Smooth muscle cell (in vitro differentiated cells): ENCODE measurements around the gene HAO1. TPM values are rescaled to one million over a fixed set of nuclear protein-coding genes. Genes with fewer than 3 reads are reported as not detected.

ENCODE experiments used
- DNase-seq: peaks from one replicate; lab custom pipeline; 2025; ENCODE audit not compliant: unreplicated experiment; lab: John Stamatoyannopoulos, UW
- H2AFZ ChIP-seq: fragments of 200-600 bp; sonication (generic); 2 replicates; pipeline ENCODE4 v1.6.0; 2016; ENCODE audit warnings: antibody characterized with exemption, low read depth, mild to moderate bottlenecking
- H3F3A ChIP-seq: fragments of 200-600 bp; sonication (generic); 2 replicates; pipeline ENCODE4 v1.6.0; 2017; ENCODE audit warnings: antibody characterized with exemption, low read depth
- H3K27ac ChIP-seq: fragments of 200-600 bp; sonication (generic); 2 replicates; pipeline ENCODE4 v1.5.1; 2016; ENCODE audit warnings: low read depth, mild to moderate bottlenecking
- H3K27me3 ChIP-seq: fragments of 200-600 bp; sonication (generic); 2 replicates; pipeline ENCODE4 v1.6.1; 2016; ENCODE audit warnings: low read depth, mild to moderate bottlenecking
- H3K36me3 ChIP-seq: fragments of 200-600 bp; sonication (generic); 2 replicates; pipeline ENCODE4 v1.5.1; 2016; ENCODE audit warnings: low read depth
- H3K4me1 ChIP-seq: fragments of 200-600 bp; sonication (generic); 2 replicates; pipeline ENCODE4 v1.5.1; 2016; ENCODE audit warnings: low read depth
- H3K4me2 ChIP-seq: fragments of 200-600 bp; sonication (generic); 2 replicates; pipeline ENCODE4 v1.6.0; 2016; ENCODE audit warnings: mild to moderate bottlenecking
- H3K4me3 ChIP-seq: fragments of 200-600 bp; sonication (generic); 2 replicates; pipeline ENCODE4 v1.5.1; 2016; ENCODE audit warnings: mild to moderate bottlenecking
- H3K79me2 ChIP-seq: fragments of 200-600 bp; sonication (generic); 2 replicates; pipeline ENCODE4 v1.6.0; 2016; ENCODE audit warnings: low read depth, mild to moderate bottlenecking
- H3K9ac ChIP-seq: fragments of 200-600 bp; sonication (generic); 2 replicates; pipeline ENCODE4 v1.6.0; 2016; ENCODE audit warnings: low read depth
- H3K9me3 ChIP-seq: fragments of 200-600 bp; sonication (generic); replicated peaks from 2 replicates; pipeline ENCODE4 v1.5.1; 2016; ENCODE audit warnings: low read depth
- H4K20me1 ChIP-seq: fragments of 200-600 bp; sonication (generic); 2 replicates; pipeline ENCODE4 v1.6.0; 2016; ENCODE audit warnings: low read depth
- WGBS: methylation state at CpG from one replicate; pipeline ENCODE4 v1.1.7; 2016; ENCODE audit warnings: low lambda C conversion rate; 5-methylcytosine and 5-hydroxymethylcytosine counted together
- polyA plus RNA-seq: library from polyadenylated mRNA; unstranded; fragments of >200 nt; fragmentation: Nextera tagmentation; extraction: Ambion mirVana; gene quantifications from 2 replicates; pipeline ENCODE4 v1.2.1, GENCODE V29; 2016
- total RNA-seq: library from RNA; depleted of rRNA; stranded (reverse); fragments of >200 nt; gene quantifications from 2 replicates; pipeline ENCODE4 v1.2.3, GENCODE V29; 2014
- TF ChIP-seq, protein P1 (sequence below): fragments of 200-600 bp; sonication (generic); IDR thresholded peaks from 2 replicates; pipeline ENCODE4 v1.5.1; 2017; ENCODE audit warnings: borderline replicate concordance, mild to moderate bottlenecking, antibody characterized with exemption; ENCODE audit not compliant: insufficient read depth, poor library complexity, severe bottlenecking

HAO1 gene
- total and polyA plus RNA-seq, 2 experiments from 2014 or later: not detected

DNA sequence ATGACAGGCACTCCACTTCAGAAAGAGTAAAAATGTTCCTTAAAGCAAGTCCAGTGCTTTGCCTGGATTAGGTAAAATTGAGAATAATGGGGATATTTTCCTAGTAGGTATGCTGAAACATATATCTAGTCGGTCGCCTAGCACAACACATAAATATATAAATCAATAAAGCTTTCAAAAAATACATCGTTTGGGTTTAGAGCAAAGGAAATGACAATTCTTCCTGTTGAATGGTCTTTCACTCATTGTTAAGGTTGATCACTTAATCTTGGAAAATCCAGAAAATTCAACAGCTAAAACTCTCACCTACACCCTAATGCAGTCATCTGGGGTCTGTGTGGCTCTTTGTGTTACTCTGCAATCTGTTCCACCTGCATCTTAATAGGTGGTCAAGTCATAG is 13.9 kb downstream of the HAO1 start:
- 80% methylated on average over 3 of the region's 3 CpGs for WGBS
- H3K36me3 ChIP-seq: no peaks in the 10 kb centered on the region
- H3K9ac ChIP-seq: no peak overlapping the region
- no peak overlapping the region for H3K4me3 ChIP-seq
- TF ChIP-seq, protein P1, sequence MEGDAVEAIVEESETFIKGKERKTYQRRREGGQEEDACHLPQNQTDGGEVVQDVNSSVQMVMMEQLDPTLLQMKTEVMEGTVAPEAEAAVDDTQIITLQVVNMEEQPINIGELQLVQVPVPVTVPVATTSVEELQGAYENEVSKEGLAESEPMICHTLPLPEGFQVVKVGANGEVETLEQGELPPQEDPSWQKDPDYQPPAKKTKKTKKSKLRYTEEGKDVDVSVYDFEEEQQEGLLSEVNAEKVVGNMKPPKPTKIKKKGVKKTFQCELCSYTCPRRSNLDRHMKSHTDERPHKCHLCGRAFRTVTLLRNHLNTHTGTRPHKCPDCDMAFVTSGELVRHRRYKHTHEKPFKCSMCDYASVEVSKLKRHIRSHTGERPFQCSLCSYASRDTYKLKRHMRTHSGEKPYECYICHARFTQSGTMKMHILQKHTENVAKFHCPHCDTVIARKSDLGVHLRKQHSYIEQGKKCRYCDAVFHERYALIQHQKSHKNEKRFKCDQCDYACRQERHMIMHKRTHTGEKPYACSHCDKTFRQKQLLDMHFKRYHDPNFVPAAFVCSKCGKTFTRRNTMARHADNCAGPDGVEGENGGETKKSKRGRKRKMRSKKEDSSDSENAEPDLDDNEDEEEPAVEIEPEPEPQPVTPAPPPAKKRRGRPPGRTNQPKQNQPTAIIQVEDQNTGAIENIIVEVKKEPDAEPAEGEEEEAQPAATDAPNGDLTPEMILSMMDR: no peak
- H3K79me2 ChIP-seq: no peaks in the 10 kb centered on the region
- H3K4me2 ChIP-seq: no peak overlapping the region
- no peak for DNase-seq
- no peaks in the 10 kb centered on the region for H3F3A ChIP-seq
- H3K27me3 ChIP-seq: no peaks in the 10 kb centered on the region
- H3K4me1 ChIP-seq: no peaks in the 10 kb centered on the region
- no peaks in the 10 kb centered on the region for H4K20me1 ChIP-seq
- no peak overlapping the region for H2AFZ ChIP-seq
- no peak overlapping the region for H3K27ac ChIP-seq
- no peaks in the 10 kb centered on the region for H3K9me3 ChIP-seq

DNA sequence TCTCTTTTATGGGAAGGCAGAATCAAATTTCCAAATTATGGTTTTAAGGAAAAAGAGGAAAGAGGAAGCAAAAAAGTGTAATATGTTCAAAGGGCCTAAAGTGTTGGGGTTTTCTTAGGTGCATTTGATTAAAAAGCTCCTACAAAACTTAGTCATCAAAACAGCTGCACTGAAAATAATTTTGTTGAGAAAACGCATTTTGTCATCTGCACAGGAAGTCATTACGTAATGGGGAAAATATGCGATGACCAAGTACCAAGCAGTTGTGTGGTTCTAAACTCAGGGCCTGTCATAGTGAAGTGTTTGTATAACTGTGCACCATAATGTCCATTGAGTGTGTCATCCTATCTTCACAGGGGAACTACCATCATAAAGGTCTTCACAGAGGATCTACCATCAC is 15.6 kb downstream of the HAO1 start:
- no peaks in the 10 kb centered on the region for H3K79me2 ChIP-seq
- H3K4me1 ChIP-seq: no peaks in the 10 kb centered on the region
- peak overlapping the region; percentile 57 for H3K27ac ChIP-seq
- H3K9ac ChIP-seq: no peak overlapping the region
- H3K4me3 ChIP-seq: no peak overlapping the region
- no peaks in the 10 kb centered on the region for H3F3A ChIP-seq
- H2AFZ ChIP-seq: no peak overlapping the region
- H3K4me2 ChIP-seq: peak overlapping the region; percentile 40
- no peaks in the 10 kb centered on the region for H4K20me1 ChIP-seq
- WGBS: 55% methylated on average over 3 of the region's 3 CpGs
- DNase-seq: no peak
- H3K27me3 ChIP-seq: peaks cover 4% of the 10 kb centered on the region
- no peaks in the 10 kb centered on the region for H3K36me3 ChIP-seq
- H3K9me3 ChIP-seq: no peaks in the 10 kb centered on the region
- TF ChIP-seq, protein P1: no peak

DNA sequence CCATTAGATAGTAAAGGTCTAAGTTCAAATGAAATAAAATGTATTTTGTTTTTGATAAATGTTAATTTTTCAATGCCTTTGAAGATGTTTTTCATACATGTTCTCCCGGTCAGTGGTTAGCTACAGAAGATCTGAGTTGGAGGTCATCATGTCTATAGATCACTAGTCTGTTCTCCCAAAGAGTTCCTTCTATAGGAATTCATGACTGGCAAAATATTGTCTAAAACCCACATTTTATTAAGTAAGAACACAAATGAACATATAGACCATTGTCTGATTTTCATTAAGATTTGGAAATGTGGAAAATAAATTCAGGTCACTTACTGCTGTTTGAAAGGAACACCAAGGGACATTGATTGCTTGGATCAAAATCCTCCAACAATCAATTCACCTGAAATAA is 23.6 kb downstream of the HAO1 start:
- WGBS: 97% methylated on average over 1 of the region's 1 CpG
- Histone ChIP-seq H3F3A (no peaks in the 10 kb centered on the region), H3K4me2 (no peak overlapping the region), H3K27me3 (peaks cover 4% of the 10 kb centered on the region), H3K9ac (no peak overlapping the region), H3K36me3 (no peaks in the 10 kb centered on the region), H3K27ac (no peak overlapping the region), H4K20me1 (no peaks in the 10 kb centered on the region), H2AFZ (no peak overlapping the region), H3K4me3 (no peak overlapping the region), H3K79me2 (no peaks in the 10 kb centered on the region), H3K9me3 (no peaks in the 10 kb centered on the region), H3K4me1 (no peaks in the 10 kb centered on the region)
- TF ChIP-seq, protein P1: no peak
- no peak for DNase-seq

DNA sequence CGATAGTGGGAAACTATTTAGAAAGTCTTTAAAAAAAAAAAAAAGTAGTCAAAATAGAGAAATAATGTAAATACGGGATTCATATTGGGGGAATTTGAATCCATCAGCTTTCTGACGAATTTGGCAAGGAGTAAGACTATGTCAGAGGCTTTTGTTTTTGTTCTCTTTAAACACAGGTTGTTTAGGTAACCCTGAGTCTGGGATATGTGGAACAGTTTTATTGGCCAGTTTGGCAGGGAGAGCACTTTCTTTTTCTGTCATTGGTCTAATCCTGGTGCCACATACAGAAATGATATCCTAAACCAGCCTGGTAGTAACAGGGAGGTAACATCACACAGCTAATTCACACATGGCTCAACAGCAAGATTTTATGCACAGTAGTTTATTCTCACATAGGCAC is 27.7 kb downstream of the HAO1 start:
- Histone ChIP-seq H4K20me1 (no peaks in the 10 kb centered on the region), H3K4me2 (no peak overlapping the region), H3K36me3 (no peaks in the 10 kb centered on the region), H3K9ac (no peak overlapping the region), H3K27ac (no peak overlapping the region), H3K9me3 (no peaks in the 10 kb centered on the region), H3K4me3 (no peak overlapping the region), H2AFZ (no peak overlapping the region), H3K79me2 (no peaks in the 10 kb centered on the region), H3K4me1 (no peaks in the 10 kb centered on the region), H3K27me3 (no peaks in the 10 kb centered on the region), H3F3A (no peaks in the 10 kb centered on the region)
- TF ChIP-seq, protein P1: no peak
- 91% methylated on average over 3 of the region's 3 CpGs for WGBS
- DNase-seq: no peak
